HepG2 (cell line): ENCODE results near the gene SLC4A9. TPM values are rescaled to one million over a fixed set of nuclear protein-coding genes. Genes with fewer than 3 reads are reported as not detected.

ENCODE experiments used
- ADNP ChIP-seq: sonication (generic); formaldehyde crosslinking; IDR thresholded peaks from 2 replicates; pipeline ENCODE4 v1.4.0; 2020; ENCODE audit warnings: missing genetic modification reagents
- CAMTA2 ChIP-seq: sonication (generic); formaldehyde crosslinking; IDR thresholded peaks from 2 replicates; pipeline ENCODE4 v1.4.0; 2020; ENCODE audit warnings: mild to moderate bottlenecking, missing genetic modification reagents, borderline replicate concordance
- FOXM1 ChIP-seq: sonication (generic); formaldehyde crosslinking; IDR thresholded peaks from 2 replicates; pipeline ENCODE4 v1.5.0; 2020; ENCODE audit warnings: missing genetic modification reagents
- HDAC6 ChIP-seq: fragments of 200-600 bp; sonication (generic); IDR thresholded peaks from 2 replicates; pipeline ENCODE4 v1.7.0; 2017; ENCODE audit warnings: mild to moderate bottlenecking, antibody characterized with exemption, low read length, low read depth
- HNRNPLL ChIP-seq: fragments of 200-400 bp; formaldehyde crosslinking; IDR thresholded peaks from 2 replicates; pipeline ENCODE4 v1.6.1; 2017; ENCODE audit warnings: mild to moderate bottlenecking, low read depth, low read length; ENCODE audit not compliant: poor library complexity, severe bottlenecking
- IKZF5 ChIP-seq: IDR thresholded peaks from 2 replicates; pipeline ENCODE4 v1.6.1; 2018; ENCODE audit warnings: missing genetic modification reagents, mild to moderate bottlenecking, missing compliant biosample characterization
- IRF2 ChIP-seq: IDR thresholded peaks from 2 replicates; pipeline ENCODE4 v1.6.1; 2018; ENCODE audit warnings: missing genetic modification reagents, missing compliant biosample characterization
- MBD4 ChIP-seq: IDR thresholded peaks from 2 replicates; pipeline ENCODE4 v1.6.1; 2012; ENCODE audit warnings: low read length, inconsistent platforms, borderline replicate concordance
- NFKBIZ ChIP-seq: IDR thresholded peaks from 2 replicates; pipeline ENCODE4 v1.6.1; 2018; ENCODE audit warnings: missing genetic modification reagents, missing compliant biosample characterization
- PCBP1 ChIP-seq: fragments of 200-400 bp; formaldehyde crosslinking; IDR thresholded peaks from 2 replicates; pipeline ENCODE4 v1.6.1; 2017; ENCODE audit warnings: mild to moderate bottlenecking, low read depth, low read length, borderline replicate concordance
- PLRG1 ChIP-seq: fragments of 450-650 bp; conservative IDR thresholded peaks from 2 replicates; pipeline ENCODE4 v1.6.1; 2016
- POGZ ChIP-seq: sonication (generic); formaldehyde crosslinking; IDR thresholded peaks from 2 replicates; pipeline ENCODE4 v1.4.0; 2020; ENCODE audit warnings: mild to moderate bottlenecking, missing genetic modification reagents
- RXRB ChIP-seq: IDR thresholded peaks from 2 replicates; pipeline ENCODE4 v1.6.1; 2016; ENCODE audit warnings: borderline replicate concordance, missing genetic modification reagents, missing compliant biosample characterization
- TIGD3 ChIP-seq: sonication (generic); formaldehyde crosslinking; IDR thresholded peaks from 2 replicates; pipeline ENCODE4 v1.5.1; 2020; ENCODE audit warnings: mild to moderate bottlenecking, missing genetic modification reagents, borderline replicate concordance
- WIZ ChIP-seq: sonication (generic); formaldehyde crosslinking; IDR thresholded peaks from 2 replicates; pipeline ENCODE4 v1.5.1; 2020; ENCODE audit warnings: mild to moderate bottlenecking, missing genetic modification reagents
- ZNF10 ChIP-seq: sonication (generic); formaldehyde crosslinking; IDR thresholded peaks from 2 replicates; pipeline ENCODE4 v1.4.0; 2020; ENCODE audit warnings: mild to moderate bottlenecking, low read depth, missing genetic modification reagents, borderline replicate concordance
- ZNF546 ChIP-seq: sonication (generic); formaldehyde crosslinking; conservative IDR thresholded peaks from 2 replicates; pipeline ENCODE4 v1.8.1; 2023; ENCODE audit warnings: mild to moderate bottlenecking, missing genetic modification reagents
- ZNF556 ChIP-seq: sonication (generic); formaldehyde crosslinking; IDR thresholded peaks from 2 replicates; pipeline ENCODE4 v1.4.0; 2020; ENCODE audit warnings: mild to moderate bottlenecking, missing genetic modification reagents, borderline replicate concordance
- ZSCAN9 ChIP-seq: IDR thresholded peaks from 2 replicates; pipeline ENCODE4 v1.6.1; 2016; ENCODE audit warnings: borderline replicate concordance
- polyA plus RNA-seq, 8 experiments: library from polyadenylated mRNA; depleted of rRNA in 3 of 8; stranded (reverse) in 7 of 8; unstranded in 1 of 8; fragments of >200 nt; fragmentation: Illumina TruSeq in 4 of 8; extraction: Trizol in 4 of 8; gene quantifications; 2 replicates each; pipeline versions ENCODE4 v1.2.1 to v1.2.3, GENCODE V29; 2011 to 2016; ENCODE audit warnings: low read depth in 4 of 8, missing spikeins in 1 of 8, mixed read lengths in 1 of 8; ENCODE audit not compliant: insufficient read depth in 1 of 8
- total RNA-seq, 5 experiments: library from RNA; depleted of rRNA; stranded (reverse); fragments of >200 nt; fragmentation: Illumina TruSeq; extraction: Trizol; gene quantifications; 2 replicates each; pipeline ENCODE4 v1.2.3, GENCODE V29; 2016; ENCODE audit warnings: low read depth in 1 of 5
- TF ChIP-seq, protein P1 (sequence below): sonication (generic); formaldehyde crosslinking; IDR thresholded peaks from 2 replicates; pipeline ENCODE4 v1.9.0; 2021; ENCODE audit warnings: missing genetic modification reagents, mild to moderate bottlenecking, borderline replicate concordance
- TF ChIP-seq, protein P2 (sequence below): sonication (generic); formaldehyde crosslinking; IDR thresholded peaks from 2 replicates; pipeline ENCODE4 v1.8.0; 2023; ENCODE audit warnings: mild to moderate bottlenecking, missing genetic modification reagents
- TF ChIP-seq, protein P3 (sequence below): sonication (generic); formaldehyde crosslinking; conservative IDR thresholded peaks from 2 replicates; pipeline ENCODE4 v1.4.0; 2020; ENCODE audit warnings: missing genetic modification reagents
- TF ChIP-seq, protein P4 (sequence below): sonication (generic); formaldehyde crosslinking; IDR thresholded peaks from 2 replicates; pipeline ENCODE4 v1.4.0; 2020; ENCODE audit warnings: low read depth, mild to moderate bottlenecking, missing genetic modification reagents

SLC4A9 gene
- total and polyA plus RNA-seq, 2 of the 13 experiments (the other 11 are each of a cell fraction or from before 2014, with no cell fraction given) = not detected

- TF ChIP-seq ZNF546 = no peak
- TF ChIP-seq POGZ (CRISPR knock-in tag) = 0 out of 2 replicates have a peak, but pooled peaks have one; percentile 14
- TF ChIP-seq, protein P1, sequence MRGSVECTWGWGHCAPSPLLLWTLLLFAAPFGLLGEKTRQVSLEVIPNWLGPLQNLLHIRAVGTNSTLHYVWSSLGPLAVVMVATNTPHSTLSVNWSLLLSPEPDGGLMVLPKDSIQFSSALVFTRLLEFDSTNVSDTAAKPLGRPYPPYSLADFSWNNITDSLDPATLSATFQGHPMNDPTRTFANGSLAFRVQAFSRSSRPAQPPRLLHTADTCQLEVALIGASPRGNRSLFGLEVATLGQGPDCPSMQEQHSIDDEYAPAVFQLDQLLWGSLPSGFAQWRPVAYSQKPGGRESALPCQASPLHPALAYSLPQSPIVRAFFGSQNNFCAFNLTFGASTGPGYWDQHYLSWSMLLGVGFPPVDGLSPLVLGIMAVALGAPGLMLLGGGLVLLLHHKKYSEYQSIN (CRISPR knock-in tag) = no peak
- TF ChIP-seq IKZF5 (CRISPR knock-in tag) = no peak
- no peak for TF ChIP-seq MBD4
- TF ChIP-seq RXRB = no peak
- TF ChIP-seq TIGD3 (CRISPR knock-in tag) = no peak
- TF ChIP-seq, protein P2, sequence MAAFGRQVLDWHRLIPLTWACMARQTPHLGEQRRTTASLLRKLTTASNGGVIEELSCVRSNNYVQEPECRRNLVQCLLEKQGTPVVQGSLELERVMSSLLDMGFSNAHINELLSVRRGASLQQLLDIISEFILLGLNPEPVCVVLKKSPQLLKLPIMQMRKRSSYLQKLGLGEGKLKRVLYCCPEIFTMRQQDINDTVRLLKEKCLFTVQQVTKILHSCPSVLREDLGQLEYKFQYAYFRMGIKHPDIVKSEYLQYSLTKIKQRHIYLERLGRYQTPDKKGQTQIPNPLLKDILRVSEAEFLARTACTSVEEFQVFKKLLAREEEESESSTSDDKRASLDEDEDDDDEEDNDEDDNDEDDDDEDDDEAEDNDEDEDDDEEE (CRISPR knock-in tag) = no peak
- TF ChIP-seq, protein P3, sequence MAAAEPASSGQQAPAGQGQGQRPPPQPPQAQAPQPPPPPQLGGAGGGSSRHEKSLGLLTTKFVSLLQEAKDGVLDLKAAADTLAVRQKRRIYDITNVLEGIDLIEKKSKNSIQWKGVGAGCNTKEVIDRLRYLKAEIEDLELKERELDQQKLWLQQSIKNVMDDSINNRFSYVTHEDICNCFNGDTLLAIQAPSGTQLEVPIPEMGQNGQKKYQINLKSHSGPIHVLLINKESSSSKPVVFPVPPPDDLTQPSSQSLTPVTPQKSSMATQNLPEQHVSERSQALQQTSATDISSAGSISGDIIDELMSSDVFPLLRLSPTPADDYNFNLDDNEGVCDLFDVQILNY (CRISPR knock-in tag) = peak; percentile 46; the same call in 1 of the 2 replicates
- 0 out of 2 replicates have a peak, but pooled peaks have one; percentile 12 for TF ChIP-seq WIZ (CRISPR knock-in tag)
- TF ChIP-seq PCBP1 = no peak
- no peak for TF ChIP-seq HNRNPLL
- TF ChIP-seq IRF2 = 0 out of 2 replicates have a peak, but pooled peaks have one; percentile 22
- TF ChIP-seq CAMTA2 (CRISPR knock-in tag) = no peak
- TF ChIP-seq ADNP (CRISPR knock-in tag) = no peak
- no peak for TF ChIP-seq ZNF10 (CRISPR knock-in tag)
- no peak for TF ChIP-seq HDAC6
- TF ChIP-seq ZNF556 = no peak
- TF ChIP-seq, protein P4, sequence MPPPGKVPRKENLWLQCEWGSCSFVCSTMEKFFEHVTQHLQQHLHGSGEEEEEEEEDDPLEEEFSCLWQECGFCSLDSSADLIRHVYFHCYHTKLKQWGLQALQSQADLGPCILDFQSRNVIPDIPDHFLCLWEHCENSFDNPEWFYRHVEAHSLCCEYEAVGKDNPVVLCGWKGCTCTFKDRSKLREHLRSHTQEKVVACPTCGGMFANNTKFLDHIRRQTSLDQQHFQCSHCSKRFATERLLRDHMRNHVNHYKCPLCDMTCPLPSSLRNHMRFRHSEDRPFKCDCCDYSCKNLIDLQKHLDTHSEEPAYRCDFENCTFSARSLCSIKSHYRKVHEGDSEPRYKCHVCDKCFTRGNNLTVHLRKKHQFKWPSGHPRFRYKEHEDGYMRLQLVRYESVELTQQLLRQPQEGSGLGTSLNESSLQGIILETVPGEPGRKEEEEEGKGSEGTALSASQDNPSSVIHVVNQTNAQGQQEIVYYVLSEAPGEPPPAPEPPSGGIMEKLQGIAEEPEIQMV (CRISPR knock-in tag) = peak; percentile 42; the same call in 1 of the 2 replicates
- TF ChIP-seq NFKBIZ = no peak
- no peak for TF ChIP-seq FOXM1
- TF ChIP-seq PLRG1 = no peak
- TF ChIP-seq ZSCAN9 (CRISPR knock-in tag) = no peak
Observed at GRCh38 chr5:140402258-140403074, 42.5 kb downstream of the SLC4A9 start (continued).
